Measurements from ENCODE around the gene GRID1. TPM values are rescaled to one million over a fixed set of nuclear protein-coding genes. Genes with fewer than 3 reads are reported as not detected.

GRID1 gene
- total and polyA plus RNA-seq, 10 donors: 0.06 to 0.42 (median 0.15) TPM; not detected in 4

- 70 to 85% (median 77%) methylated on average over 4 of the region's 4 CpGs for WGBS, 5 donors
- DNase-seq: no peak
- Histone ChIP-seq H3K27me3 (replicated peaks in 1 of 7) (peaks cover 0 to 49% (median 5%) of the 10 kb centered on the region in 7 donors), H3K4me3 (no peak overlapping the region), H3K27ac (no peak overlapping the region), H3K4me1 (peaks cover 0 to 18% (median 11%) of the 10 kb centered on the region in 6 donors), H3K36me3 (no peaks in the 10 kb centered on the region), H3K9me3 (no peaks in the 10 kb centered on the region)
- no peak for TF ChIP-seq CTCF (IDR thresholded peaks at IDR 0.05 in 8 of 11, conservative IDR thresholded peaks at IDR 0.05 in 3 of 11)
- no peak for TF ChIP-seq POLR2AphosphoS5 (IDR thresholded peaks at IDR 0.05)
- TF ChIP-seq POLR2A (IDR thresholded peaks at IDR 0.05): no peak
- intact Hi-C loops (cut with DNase I; ENCODE audit: low total_unique reads): no loop called here
These were observed 347.5 kb downstream of the GRID1 start for GRCh38 chr10:86019141-86019540.

GRCh38 chr10:86018735-86019058 is 347.9 kb downstream of the GRID1 start:
- no peak for DNase-seq
- WGBS, 5 donors: 54 to 90% (median 84%) methylated on average over 1 of the region's 1 CpG
- TF ChIP-seq POLR2AphosphoS5 (IDR thresholded peaks at IDR 0.05) (no peak), POLR2A (IDR thresholded peaks at IDR 0.05) (no peak), CTCF (IDR thresholded peaks at IDR 0.05 in 8 of 11, conservative IDR thresholded peaks at IDR 0.05 in 3 of 11) (no peak)
- H3K9me3 ChIP-seq: no peaks in the 10 kb centered on the region
- no peak overlapping the region for H3K4me3 ChIP-seq
- H3K27ac ChIP-seq: no peak overlapping the region
- intact Hi-C loops (cut with DNase I; ENCODE audit: low total_unique reads): no loop called here
- peaks cover 0 to 51% (median 6%) of the 10 kb centered on the region in 7 donors for H3K27me3 ChIP-seq (replicated peaks in 1 of 7)
- peaks cover 0 to 18% (median 11%) of the 10 kb centered on the region in 6 donors for H3K4me1 ChIP-seq
- no peaks in the 10 kb centered on the region for H3K36me3 ChIP-seq

GRCh38 chr10:86017841-86018734 is 348.5 kb downstream of the GRID1 start:
- H3K4me1 ChIP-seq: peaks cover 0 to 18% (median 11%) of the 10 kb centered on the region in 6 donors
- no peak overlapping the region for H3K4me3 ChIP-seq
- DNase-seq: no peak
- H3K9me3 ChIP-seq: no peaks in the 10 kb centered on the region
- H3K27ac ChIP-seq: no peak overlapping the region
- TF ChIP-seq POLR2AphosphoS5 (IDR thresholded peaks at IDR 0.05): peak in 1 of 3 donors; percentile 19
- TF ChIP-seq POLR2A (IDR thresholded peaks at IDR 0.05): no peak
- WGBS, 5 donors: 45 to 67% (median 67%) methylated on average over 12 to 13 of the region's 13 CpGs
- H3K27me3 ChIP-seq (replicated peaks in 1 of 7): peaks cover 0 to 53% (median 6%) of the 10 kb centered on the region in 7 donors
- no peaks in the 10 kb centered on the region for H3K36me3 ChIP-seq
- intact Hi-C loops (cut with DNase I; ENCODE audit: low total_unique reads): no loop called here

- intact Hi-C loops (cut with DNase I; ENCODE audit: low total_unique reads): no loop called here
- 66 to 79% (median 76%) methylated on average over 2 of the region's 2 CpGs for WGBS, 5 donors
- no peak overlapping the region for H3K27ac ChIP-seq
These were observed 353.0 kb downstream of the GRID1 start for GRCh38 chr10:86013568-86013967.

More at GRCh38 chr10:86013568-86013967, 353.0 kb downstream of the GRID1 start:
- Histone ChIP-seq H3K9me3 (no peaks in the 10 kb centered on the region), H3K36me3 (no peaks in the 10 kb centered on the region), H3K27me3 (replicated peaks in 1 of 7) (peaks cover 0 to 53% (median 6%) of the 10 kb centered on the region in 7 donors), H3K4me3 (no peak overlapping the region), H3K4me1 (no peaks in the 10 kb centered on the region)
- DNase-seq: no peak
- TF ChIP-seq POLR2A (IDR thresholded peaks at IDR 0.05): no peak
- no peak for TF ChIP-seq POLR2AphosphoS5 (IDR thresholded peaks at IDR 0.05)
- no peak for TF ChIP-seq CTCF (IDR thresholded peaks at IDR 0.05 in 8 of 11, conservative IDR thresholded peaks at IDR 0.05 in 3 of 11)
